ENCODE results near the gene PEX1.

- no peak for TF ChIP-seq POLR2AphosphoS5 (IDR thresholded peaks at IDR 0.05; ENCODE audit: low read depth, low read length)
- TF ChIP-seq POLR2A (IDR thresholded peaks at IDR 0.05; ENCODE audit: low read depth, low read length), result no peak
Observed at GRCh38 chr7:92504563-92504962, 23.8 kb downstream of the PEX1 start.
